ENCODE measurements around the gene ICAM1. TPM values are rescaled to one million over a fixed set of nuclear protein-coding genes. Genes with fewer than 3 reads are reported as not detected.
"Not testable (repeated sequence)": the region's sequence is repeated elsewhere in the genome, so short reads cannot be mapped to it uniquely, and the experiment has no call there.

ICAM1 gene
- total RNA-seq (2014; rRNA removed; shearing (Covaris generic)): 4.6 and 4.8 TPM in 2 replicates

GRCh38 chr19:10270616-10271394, at the start of gene ICAM1:
Gene ICAM1, plus strand, starts transcription at chr19:10271120. Its CDS starts 40 bp downstream, at chr19:10271160.
- peak; percentile 47 for DNase-seq (ENCODE audit: low spot score)

- no peak for DNase-seq (ENCODE audit: low spot score)
These were observed 48.6 kb upstream of the ICAM1 start for GRCh38 chr19:10222201-10222890.

- DNase-seq (ENCODE audit: low spot score): no peak
These were observed 47.3 kb upstream of the ICAM1 start for GRCh38 chr19:10223488-10224213.

GRCh38 chr19:10224337-10224736, 46.6 kb upstream of the ICAM1 start:
- no peak for DNase-seq (ENCODE audit: low spot score)

- no peak for DNase-seq (ENCODE audit: low spot score)
These were observed 44.9 kb upstream of the ICAM1 start for GRCh38 chr19:10226021-10226375.

GRCh38 chr19:10226376-10227025, 44.4 kb upstream of the ICAM1 start:
- DNase-seq (ENCODE audit: low spot score): no peak

GRCh38 chr19:10227026-10227971, 43.6 kb upstream of the ICAM1 start:
- no peak for DNase-seq (ENCODE audit: low spot score)

GRCh38 chr19:10228393-10228792, 42.5 kb upstream of the ICAM1 start:
- no peak for DNase-seq (ENCODE audit: low spot score)

GRCh38 chr19:10228920-10229319, 42.0 kb upstream of the ICAM1 start:
- DNase-seq (ENCODE audit: low spot score): no peak

- DNase-seq (ENCODE audit: low spot score): no peak
These were observed 40.6 kb upstream of the ICAM1 start for GRCh38 chr19:10230173-10230860.

GRCh38 chr19:10230861-10231611, 39.9 kb upstream of the ICAM1 start, which contains the start of gene S1PR2:
Gene S1PR2, minus strand, starts transcription at chr19:10231331. Its CDS starts 6,426 bp downstream, at chr19:10224905.
- DNase-seq (ENCODE audit: low spot score): peak; percentile 35

- DNase-seq (ENCODE audit: low spot score): no peak
These were observed 39.2 kb upstream of the ICAM1 start for GRCh38 chr19:10231612-10232228.

GRCh38 chr19:10233946-10234345, 37.0 kb upstream of the ICAM1 start:
- no peak for DNase-seq (ENCODE audit: low spot score)

- no peak for DNase-seq (ENCODE audit: low spot score)
These were observed 35.9 kb upstream of the ICAM1 start for GRCh38 chr19:10235003-10235402.

- DNase-seq (ENCODE audit: low spot score): not testable (repeated sequence)
These were observed 35.5 kb upstream of the ICAM1 start for GRCh38 chr19:10235409-10235808.

GRCh38 chr19:10237702-10238101, 33.2 kb upstream of the ICAM1 start:
- no peak for DNase-seq (ENCODE audit: low spot score)

- DNase-seq (ENCODE audit: low spot score): peak; percentile 18
These were observed 32.6 kb upstream of the ICAM1 start for GRCh38 chr19:10238172-10238783.

GRCh38 chr19:10241826-10242449, 29.0 kb upstream of the ICAM1 start:
- DNase-seq (ENCODE audit: low spot score): not testable (repeated sequence)

All from HT-29 (cell line).